BJ (cell line): ENCODE results near the gene CWC22. TPM values are rescaled to one million over a fixed set of nuclear protein-coding genes. Genes with fewer than 3 reads are reported as not detected.
"Not testable (repeated sequence)": the region's sequence is repeated elsewhere in the genome, so short reads cannot be mapped to it uniquely, and the experiment has no call there.

Source experiments
- CTCF ChIA-PET: fragments of 350-600 bp; formaldehyde crosslinking; extraction: SDS; loops from one replicate; lab custom pipeline; 2021; ENCODE audit warnings: antibody characterized with exemption, inconsistent platforms; lab: Yijun Ruan, JAX
- POLR2A ChIA-PET: fragments of 300-600 bp; sonication (Branson Sonifier 250); formaldehyde crosslinking; extraction: SDS; loops from one replicate; lab custom pipeline; 2021; ENCODE audit warnings: antibody characterized with exemption; lab: Charles Lee
- DNase-seq: peaks from one replicate; pipeline ENCODE4 v3.0.0-alpha.2; 2011; ENCODE audit warnings: low read depth
- H3K27me3 ChIP-seq: 2 replicates; pipeline ENCODE4 v1.6.0; 2011; ENCODE audit warnings: low read length; ENCODE audit not compliant: control insufficient read depth, insufficient read depth
- H3K36me3 ChIP-seq: 2 replicates; pipeline ENCODE4 v1.5.1; 2011; ENCODE audit warnings: low read length; ENCODE audit not compliant: control insufficient read depth, insufficient read depth
- H3K4me3 ChIP-seq: 2 replicates; pipeline ENCODE4 v1.5.1; 2011; ENCODE audit warnings: low read depth, mild to moderate bottlenecking, control low read depth, low read length
- CTCF ChIP-seq: IDR thresholded peaks from 2 replicates; pipeline ENCODE4 v1.5.1; 2011; ENCODE audit warnings: low read depth, mild to moderate bottlenecking, control low read depth, inconsistent platforms, low read length, moderate library complexity; ENCODE audit not compliant: insufficient read depth
- polyA plus RNA-seq: library from polyadenylated mRNA; depleted of rRNA; stranded (reverse); fragments of >200 nt; gene quantifications from 2 replicates; pipeline ENCODE4 v1.2.3, GENCODE V29; 2011

Gene CWC22
- polyA plus RNA-seq, 1 experiment = 1.2 TPM

GRCh38 chr2:179931502-179931901 is 75.6 kb downstream of the CWC22 start:
- no peak for DNase-seq
- TF ChIP-seq CTCF = no peak
- Histone ChIP-seq H3K36me3 (no peaks in the 10 kb centered on the region), H3K27me3 (no peaks in the 10 kb centered on the region), H3K4me3 (no peak overlapping the region)
- CTCF ChIA-PET = interaction anchor here (0.6 kb wide), 1 partner anchor 25 kb away, joined by 3 read pairs; no protein-coding TSS in a partner anchor
- POLR2A ChIA-PET = no interaction called here

- H3K4me3 ChIP-seq, H3K27me3 ChIP-seq, H3K36me3 ChIP-seq, POLR2A ChIA-PET, DNase-seq, CTCF ChIA-PET: not testable (repeated sequence)
Observed at GRCh38 chr2:179929997-179930396, 77.1 kb downstream of the CWC22 start.

GRCh38 chr2:179927041-179927440 is 80.1 kb downstream of the CWC22 start:
- no peaks in the 10 kb centered on the region for H3K36me3 ChIP-seq
- POLR2A ChIA-PET = no interaction called here
- TF ChIP-seq CTCF = no peak
- DNase-seq = no peak
- H3K27me3 ChIP-seq = no peaks in the 10 kb centered on the region
- CTCF ChIA-PET = interaction anchor here (0.8 to 1.3 kb wide), 2 partner anchors 9 to 13 kb away, joined by 3 to 5 read pairs; no protein-coding TSS in a partner anchor
- no peak overlapping the region for H3K4me3 ChIP-seq

- H3K27me3 ChIP-seq = no peaks in the 10 kb centered on the region
- no peaks in the 10 kb centered on the region for H3K36me3 ChIP-seq
- no peak for DNase-seq
- ChIA-PET CTCF (no interaction called here), POLR2A (no interaction called here)
- no peak for TF ChIP-seq CTCF
- H3K4me3 ChIP-seq = no peak overlapping the region
Observed at GRCh38 chr2:179925713-179926112, 81.4 kb downstream of the CWC22 start.

- H3K4me3 ChIP-seq = no peak overlapping the region
- peak; percentile 18 for DNase-seq
- H3K36me3 ChIP-seq = no peaks in the 10 kb centered on the region
- TF ChIP-seq CTCF = no peak
- POLR2A ChIA-PET = no interaction called here
- CTCF ChIA-PET = no interaction called here
- no peaks in the 10 kb centered on the region for H3K27me3 ChIP-seq
Observed at GRCh38 chr2:179917272-179917671, 89.8 kb downstream of the CWC22 start.

- no peak overlapping the region for H3K4me3 ChIP-seq
- POLR2A ChIA-PET = no interaction called here
- TF ChIP-seq CTCF = no peak
- no peaks in the 10 kb centered on the region for H3K36me3 ChIP-seq
- no peaks in the 10 kb centered on the region for H3K27me3 ChIP-seq
- CTCF ChIA-PET = interaction anchor here (1.3 kb wide), 1 partner anchor 17 kb away, joined by 5 read pairs; no protein-coding TSS in a partner anchor
- no peak for DNase-seq
Observed at GRCh38 chr2:179915395-179915992, 91.6 kb downstream of the CWC22 start.
